BE2C (cell line): ENCODE measurements around the gene SDSL.

ENCODE experiments used
- DNase-seq: peaks from one replicate; pipeline ENCODE4 v3.0.0-alpha.2; 2020
- H3K27me3 ChIP-seq: fragments of 250-450 bp; sonication (Bioruptor Pico); 2 replicates; pipeline ENCODE4 v1.5.1; 2020; ENCODE audit warnings: mild to moderate bottlenecking
- H3K36me3 ChIP-seq: fragments of 250-450 bp; sonication (Bioruptor Pico); 2 replicates; pipeline ENCODE4 v1.5.1; 2020; ENCODE audit warnings: mild to moderate bottlenecking
- H3K4me1 ChIP-seq: fragments of 250-450 bp; sonication (Bioruptor Pico); 2 replicates; pipeline ENCODE4 v1.5.1; 2020
- H3K4me3 ChIP-seq: 2 replicates; pipeline ENCODE4 v1.5.1; 2011; ENCODE audit warnings: low read depth, low read length
- H3K9me3 ChIP-seq: fragments of 250-450 bp; sonication (Bioruptor Pico); 2 replicates; pipeline ENCODE4 v1.5.1; 2020
- CTCF ChIP-seq: IDR thresholded peaks from 2 replicates; pipeline ENCODE4 v1.5.1; 2012; ENCODE audit warnings: mild to moderate bottlenecking, low read depth, low read length

Gene SDSL

GRCh38 chr12:113453330-113453729 is 31.1 kb downstream of the SDSL start:
- no peak for DNase-seq
- no peaks in the 10 kb centered on the region for H3K36me3 ChIP-seq
- TF ChIP-seq CTCF = no peak
- no peaks in the 10 kb centered on the region for H3K4me1 ChIP-seq
- H3K9me3 ChIP-seq = no peaks in the 10 kb centered on the region; the same call in 1 of the 2 replicates
- H3K27me3 ChIP-seq = peaks cover 15% of the 10 kb centered on the region
- H3K4me3 ChIP-seq = no peak overlapping the region

- TF ChIP-seq CTCF = no peak
Measured at GRCh38 chr12:113456199-113456598, 34.0 kb downstream of the SDSL start.

GRCh38 chr12:113456761-113457160 is 34.6 kb downstream of the SDSL start:
- Histone ChIP-seq H3K4me3 (no peak overlapping the region), H3K4me1 (no peaks in the 10 kb centered on the region), H3K9me3 (no peaks in the 10 kb centered on the region; the same call in 1 of the 2 replicates), H3K36me3 (no peaks in the 10 kb centered on the region), H3K27me3 (peaks cover 33% of the 10 kb centered on the region)
- no peak for DNase-seq
- no peak for TF ChIP-seq CTCF

More at GRCh38 chr12:113456199-113456598, 34.0 kb downstream of the SDSL start:
- no peaks in the 10 kb centered on the region; the same call in 1 of the 2 replicates for H3K9me3 ChIP-seq
- no peak overlapping the region for H3K4me3 ChIP-seq
- no peaks in the 10 kb centered on the region for H3K4me1 ChIP-seq
- no peak for DNase-seq
- no peaks in the 10 kb centered on the region for H3K36me3 ChIP-seq
- H3K27me3 ChIP-seq = peaks cover 28% of the 10 kb centered on the region

DNA sequence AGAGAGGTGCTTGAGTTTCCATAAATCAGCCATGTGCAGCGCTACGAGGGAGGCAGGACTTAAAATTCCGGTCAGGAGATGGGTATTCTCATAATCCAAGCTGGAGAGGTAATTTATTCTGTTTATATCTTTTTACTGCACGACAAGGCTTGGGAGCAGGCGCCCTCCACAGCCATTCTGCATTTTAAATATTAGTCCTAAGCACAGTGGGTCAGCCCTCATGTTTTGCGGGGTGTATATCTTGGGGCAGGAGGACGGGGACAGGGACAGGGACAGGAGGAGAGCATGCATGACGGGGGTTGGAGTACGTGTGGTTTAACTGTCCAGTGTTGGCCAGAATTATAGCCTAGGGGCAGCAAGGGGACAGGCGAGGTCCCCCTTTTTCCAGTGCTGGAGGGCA is 35.0 kb downstream of the SDSL start:
- Histone ChIP-seq H3K4me3 (no peak overlapping the region), H3K27me3 (peaks cover 33% of the 10 kb centered on the region), H3K9me3 (no peaks in the 10 kb centered on the region; the same call in 1 of the 2 replicates), H3K36me3 (no peaks in the 10 kb centered on the region), H3K4me1 (no peaks in the 10 kb centered on the region)
- no peak for TF ChIP-seq CTCF
- no peak for DNase-seq

GRCh38 chr12:113457710-113458109 is 35.5 kb downstream of the SDSL start:
- DNase-seq = no peak
- no peaks in the 10 kb centered on the region for H3K36me3 ChIP-seq
- H3K4me3 ChIP-seq = no peak overlapping the region
- peaks cover 33% of the 10 kb centered on the region for H3K27me3 ChIP-seq
- TF ChIP-seq CTCF = no peak
- H3K9me3 ChIP-seq = no peaks in the 10 kb centered on the region
- H3K4me1 ChIP-seq = no peaks in the 10 kb centered on the region

DNA sequence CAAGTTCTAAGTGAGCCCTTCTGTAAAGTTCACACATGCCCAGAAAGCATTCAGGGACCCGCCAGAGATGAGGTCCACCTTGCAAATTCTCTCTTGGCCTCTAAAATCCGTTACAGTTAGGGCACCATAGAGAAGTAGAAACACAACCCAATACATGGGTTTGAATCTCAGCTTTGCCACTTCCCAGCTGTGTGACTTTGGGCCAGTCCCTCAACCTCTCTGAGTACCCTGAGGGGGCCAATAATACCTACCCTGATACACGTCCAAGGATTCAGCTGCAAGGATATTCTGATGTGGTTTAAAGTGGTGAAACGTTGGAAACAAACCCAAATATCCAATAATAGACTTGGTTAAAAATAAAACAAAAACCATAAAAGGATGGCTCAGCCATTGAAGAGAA is 37.8 kb downstream of the SDSL start:
- Histone ChIP-seq H3K9me3 (no peaks in the 10 kb centered on the region), H3K27me3 (peaks cover 50% of the 10 kb centered on the region), H3K36me3 (no peaks in the 10 kb centered on the region), H3K4me3 (no peak overlapping the region), H3K4me1 (no peaks in the 10 kb centered on the region)
- no peak for DNase-seq
- no peak for TF ChIP-seq CTCF
